ENCODE data around the gene C16orf95.

The C16orf95 gene

GRCh38 chr16:87336434-87337240, 19.4 kb upstream of the C16orf95 start:
- Histone ChIP-seq H3K9me3 (replicated peaks; ENCODE audit: low read length) (no peaks in the 10 kb centered on the region), H3K4me1 (ENCODE audit: control insufficient read depth, insufficient read depth, low read length) (peaks cover 2% of the 10 kb centered on the region), H3K27me3 (ENCODE audit: control insufficient read depth, insufficient read depth, low read length) (no peaks in the 10 kb centered on the region), H3K9ac (ENCODE audit: low read depth, low read length) (no peak overlapping the region), H3K36me3 (ENCODE audit: insufficient read depth, low read length) (peaks cover 40% of the 10 kb centered on the region), H3K4me2 (ENCODE audit: low read length) (no peak overlapping the region), H3K4me3 (ENCODE audit: low read length) (no peak overlapping the region)

GRCh38 chr16:87335625-87336433, 18.6 kb upstream of the C16orf95 start:
- no peak overlapping the region for H3K4me2 ChIP-seq (ENCODE audit: low read length)
- no peaks in the 10 kb centered on the region for H3K9me3 ChIP-seq (replicated peaks; ENCODE audit: low read length)
- H3K4me1 ChIP-seq (ENCODE audit: control insufficient read depth, insufficient read depth, low read length): peaks cover 2% of the 10 kb centered on the region
- H3K27me3 ChIP-seq (ENCODE audit: control insufficient read depth, insufficient read depth, low read length): no peaks in the 10 kb centered on the region
- H3K36me3 ChIP-seq (ENCODE audit: insufficient read depth, low read length): peaks cover 42% of the 10 kb centered on the region
- no peak overlapping the region for H3K9ac ChIP-seq (ENCODE audit: low read depth, low read length)
- H3K4me3 ChIP-seq (ENCODE audit: low read length): no peak overlapping the region

- Histone ChIP-seq H3K9ac (ENCODE audit: low read depth, low read length) (no peak overlapping the region), H3K4me1 (ENCODE audit: control insufficient read depth, insufficient read depth, low read length) (peaks cover 2% of the 10 kb centered on the region), H3K9me3 (replicated peaks; ENCODE audit: low read length) (no peaks in the 10 kb centered on the region), H3K36me3 (ENCODE audit: insufficient read depth, low read length) (peaks cover 51% of the 10 kb centered on the region), H3K4me2 (ENCODE audit: low read length) (no peak overlapping the region), H3K27me3 (ENCODE audit: control insufficient read depth, insufficient read depth, low read length) (no peaks in the 10 kb centered on the region), H3K4me3 (ENCODE audit: low read length) (no peak overlapping the region)
These were observed 17.7 kb upstream of the C16orf95 start for GRCh38 chr16:87334651-87335624.

- H3K9ac ChIP-seq (ENCODE audit: low read depth, low read length): no peak overlapping the region
- no peaks in the 10 kb centered on the region for H3K9me3 ChIP-seq (replicated peaks; ENCODE audit: low read length)
- H3K36me3 ChIP-seq (ENCODE audit: insufficient read depth, low read length): peaks cover 42% of the 10 kb centered on the region
- no peak overlapping the region for H3K4me3 ChIP-seq (ENCODE audit: low read length)
- H3K4me1 ChIP-seq (ENCODE audit: control insufficient read depth, insufficient read depth, low read length): peaks cover 2% of the 10 kb centered on the region
- no peak overlapping the region for H3K4me2 ChIP-seq (ENCODE audit: low read length)
- H3K27me3 ChIP-seq (ENCODE audit: control insufficient read depth, insufficient read depth, low read length): no peaks in the 10 kb centered on the region
These were observed 16.6 kb upstream of the C16orf95 start for GRCh38 chr16:87333581-87334331.

- Histone ChIP-seq H3K4me2 (ENCODE audit: low read length) (no peak overlapping the region), H3K9ac (ENCODE audit: low read depth, low read length) (no peak overlapping the region), H3K9me3 (replicated peaks; ENCODE audit: low read length) (no peaks in the 10 kb centered on the region), H3K36me3 (ENCODE audit: insufficient read depth, low read length) (peaks cover 41% of the 10 kb centered on the region), H3K4me3 (ENCODE audit: low read length) (no peak overlapping the region), H3K27me3 (ENCODE audit: control insufficient read depth, insufficient read depth, low read length) (no peaks in the 10 kb centered on the region), H3K4me1 (ENCODE audit: control insufficient read depth, insufficient read depth, low read length) (peaks cover 2% of the 10 kb centered on the region)
These were observed 15.9 kb upstream of the C16orf95 start for GRCh38 chr16:87333101-87333500.

- Histone ChIP-seq H3K4me3 (ENCODE audit: low read length) (no peak overlapping the region), H3K9me3 (replicated peaks; ENCODE audit: low read length) (no peaks in the 10 kb centered on the region), H3K27me3 (ENCODE audit: control insufficient read depth, insufficient read depth, low read length) (no peaks in the 10 kb centered on the region), H3K36me3 (ENCODE audit: insufficient read depth, low read length) (peaks cover 45% of the 10 kb centered on the region), H3K4me2 (ENCODE audit: low read length) (no peak overlapping the region), H3K4me1 (ENCODE audit: control insufficient read depth, insufficient read depth, low read length) (peaks cover 2% of the 10 kb centered on the region), H3K9ac (ENCODE audit: low read depth, low read length) (no peak overlapping the region)
These were observed 15.0 kb upstream of the C16orf95 start for GRCh38 chr16:87332150-87332549.

GRCh38 chr16:87331241-87331801, 14.1 kb upstream of the C16orf95 start:
- H3K4me3 ChIP-seq (ENCODE audit: low read length): no peak overlapping the region
- H3K9ac ChIP-seq (ENCODE audit: low read depth, low read length): no peak overlapping the region
- H3K27me3 ChIP-seq (ENCODE audit: control insufficient read depth, insufficient read depth, low read length): no peaks in the 10 kb centered on the region
- peaks cover 6% of the 10 kb centered on the region for H3K4me1 ChIP-seq (ENCODE audit: control insufficient read depth, insufficient read depth, low read length)
- H3K4me2 ChIP-seq (ENCODE audit: low read length): no peak overlapping the region
- no peaks in the 10 kb centered on the region for H3K9me3 ChIP-seq (replicated peaks; ENCODE audit: low read length)
- peaks cover 45% of the 10 kb centered on the region for H3K36me3 ChIP-seq (ENCODE audit: insufficient read depth, low read length)

GRCh38 chr16:87330646-87331045, 13.5 kb upstream of the C16orf95 start:
- H3K4me3 ChIP-seq (ENCODE audit: low read length): no peak overlapping the region
- no peak overlapping the region for H3K4me2 ChIP-seq (ENCODE audit: low read length)
- H3K4me1 ChIP-seq (ENCODE audit: control insufficient read depth, insufficient read depth, low read length): peaks cover 13% of the 10 kb centered on the region
- no peaks in the 10 kb centered on the region for H3K9me3 ChIP-seq (replicated peaks; ENCODE audit: low read length)
- H3K9ac ChIP-seq (ENCODE audit: low read depth, low read length): no peak overlapping the region
- peaks cover 49% of the 10 kb centered on the region for H3K36me3 ChIP-seq (ENCODE audit: insufficient read depth, low read length)
- H3K27me3 ChIP-seq (ENCODE audit: control insufficient read depth, insufficient read depth, low read length): no peaks in the 10 kb centered on the region

GRCh38 chr16:87330257-87330624, 13.0 kb upstream of the C16orf95 start:
- no peak overlapping the region for H3K4me3 ChIP-seq (ENCODE audit: low read length)
- peaks cover 16% of the 10 kb centered on the region for H3K4me1 ChIP-seq (ENCODE audit: control insufficient read depth, insufficient read depth, low read length)
- no peak overlapping the region for H3K4me2 ChIP-seq (ENCODE audit: low read length)
- no peaks in the 10 kb centered on the region for H3K9me3 ChIP-seq (replicated peaks; ENCODE audit: low read length)
- no peak overlapping the region for H3K9ac ChIP-seq (ENCODE audit: low read depth, low read length)
- peaks cover 49% of the 10 kb centered on the region for H3K36me3 ChIP-seq (ENCODE audit: insufficient read depth, low read length)
- no peaks in the 10 kb centered on the region for H3K27me3 ChIP-seq (ENCODE audit: control insufficient read depth, insufficient read depth, low read length)

- H3K36me3 ChIP-seq (ENCODE audit: insufficient read depth, low read length): peaks cover 45% of the 10 kb centered on the region
- no peak overlapping the region for H3K4me2 ChIP-seq (ENCODE audit: low read length)
- no peaks in the 10 kb centered on the region for H3K9me3 ChIP-seq (replicated peaks; ENCODE audit: low read length)
- no peak overlapping the region for H3K4me3 ChIP-seq (ENCODE audit: low read length)
- H3K4me1 ChIP-seq (ENCODE audit: control insufficient read depth, insufficient read depth, low read length): peaks cover 22% of the 10 kb centered on the region
- H3K27me3 ChIP-seq (ENCODE audit: control insufficient read depth, insufficient read depth, low read length): no peaks in the 10 kb centered on the region
- no peak overlapping the region for H3K9ac ChIP-seq (ENCODE audit: low read depth, low read length)
These were observed 12.5 kb upstream of the C16orf95 start for GRCh38 chr16:87329436-87330256.

All from skeletal muscle satellite cell (primary cell).